ENCODE measurements around the gene SANBR. TPM values are rescaled to one million over a fixed set of nuclear protein-coding genes. Genes with fewer than 3 reads are reported as not detected.

Gene SANBR
- total RNA-seq, 1 donor from 2014 or later, result 22.3 TPM

DNA sequence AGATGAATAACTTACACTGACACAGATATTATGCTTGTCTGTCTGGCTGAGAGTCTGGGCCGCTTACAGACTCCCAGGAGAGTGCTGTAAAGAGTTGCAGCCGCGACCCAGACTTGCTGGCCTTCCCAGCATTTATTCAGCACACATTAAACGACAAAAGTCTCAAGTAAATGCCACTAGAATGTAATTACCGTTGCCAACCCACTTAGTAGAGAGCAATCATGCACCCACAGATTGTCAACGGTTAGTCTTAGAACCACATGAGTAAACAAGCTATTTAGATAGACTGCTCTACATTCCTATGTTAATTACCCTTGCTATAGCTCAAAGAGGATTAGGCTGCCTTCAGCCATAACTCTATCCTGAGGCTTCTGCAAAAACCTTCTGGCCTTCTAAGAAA, 48.5 kb downstream of the SANBR start:
- no peak overlapping the region for H3K27ac Mint-ChIP-seq
- peaks cover 5% of the 10 kb centered on the region for H3K9me3 Mint-ChIP-seq
- H3K4me1 Mint-ChIP-seq (ENCODE audit: unreplicated experiment), result no peaks in the 10 kb centered on the region
- DNase-seq (ENCODE audit: extremely low spot score, unreplicated experiment), result no peak
- no peaks in the 10 kb centered on the region for H3K27me3 Mint-ChIP-seq
- TF ChIP-seq, protein P1, sequence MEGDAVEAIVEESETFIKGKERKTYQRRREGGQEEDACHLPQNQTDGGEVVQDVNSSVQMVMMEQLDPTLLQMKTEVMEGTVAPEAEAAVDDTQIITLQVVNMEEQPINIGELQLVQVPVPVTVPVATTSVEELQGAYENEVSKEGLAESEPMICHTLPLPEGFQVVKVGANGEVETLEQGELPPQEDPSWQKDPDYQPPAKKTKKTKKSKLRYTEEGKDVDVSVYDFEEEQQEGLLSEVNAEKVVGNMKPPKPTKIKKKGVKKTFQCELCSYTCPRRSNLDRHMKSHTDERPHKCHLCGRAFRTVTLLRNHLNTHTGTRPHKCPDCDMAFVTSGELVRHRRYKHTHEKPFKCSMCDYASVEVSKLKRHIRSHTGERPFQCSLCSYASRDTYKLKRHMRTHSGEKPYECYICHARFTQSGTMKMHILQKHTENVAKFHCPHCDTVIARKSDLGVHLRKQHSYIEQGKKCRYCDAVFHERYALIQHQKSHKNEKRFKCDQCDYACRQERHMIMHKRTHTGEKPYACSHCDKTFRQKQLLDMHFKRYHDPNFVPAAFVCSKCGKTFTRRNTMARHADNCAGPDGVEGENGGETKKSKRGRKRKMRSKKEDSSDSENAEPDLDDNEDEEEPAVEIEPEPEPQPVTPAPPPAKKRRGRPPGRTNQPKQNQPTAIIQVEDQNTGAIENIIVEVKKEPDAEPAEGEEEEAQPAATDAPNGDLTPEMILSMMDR (conservative IDR thresholded peaks at IDR 0.05), result no peak
- peaks cover 41% of the 10 kb centered on the region for H3K36me3 Mint-ChIP-seq
- no peak overlapping the region for H3K4me3 Mint-ChIP-seq

Other genes with a start within 250 kb of the SANBR start
- 10.7 and 11.3 TPM in 2 replicates for gene REL, start 184.3 kb upstream of the SANBR start, total RNA-seq (ENCODE audit: low replicate concordance)
- gene PEX13, start 48.2 kb upstream of the SANBR start, total RNA-seq (ENCODE audit: low replicate concordance), result 28.9 and 31.6 TPM in 2 replicates
- gene PUS10, start 47.6 kb upstream of the SANBR start, total RNA-seq (ENCODE audit: low replicate concordance), result 6.3 and 6.8 TPM in 2 replicates
- 8.7 and 13.1 TPM in 2 replicates for gene C2orf74, start 96.3 kb downstream of the SANBR start, total RNA-seq (ENCODE audit: low replicate concordance)

Data from type B pancreatic cell (in vitro differentiated cells).